NOMO-1 (cell line): ENCODE data around the gene EXOSC3.
"Not testable (repeated sequence)": the region's sequence is repeated elsewhere in the genome, so short reads cannot be mapped to it uniquely, and the experiment has no call there.

Source experiments
- DNase-seq, 2 experiments: peaks; one replicate each; lab custom pipeline; 2025; ENCODE audit not compliant: unreplicated experiment in 2 of 2; lab: John Stamatoyannopoulos, UW

EXOSC3 gene

GRCh38 chr9:37784616-37785483, at the start of gene EXOSC3:
EXOSC3 (minus strand) TSS chr9:37785064; CDS start chr9:37785044, 20 bp downstream.
- DNase-seq, result peak; percentile 62 to 74

DNA sequence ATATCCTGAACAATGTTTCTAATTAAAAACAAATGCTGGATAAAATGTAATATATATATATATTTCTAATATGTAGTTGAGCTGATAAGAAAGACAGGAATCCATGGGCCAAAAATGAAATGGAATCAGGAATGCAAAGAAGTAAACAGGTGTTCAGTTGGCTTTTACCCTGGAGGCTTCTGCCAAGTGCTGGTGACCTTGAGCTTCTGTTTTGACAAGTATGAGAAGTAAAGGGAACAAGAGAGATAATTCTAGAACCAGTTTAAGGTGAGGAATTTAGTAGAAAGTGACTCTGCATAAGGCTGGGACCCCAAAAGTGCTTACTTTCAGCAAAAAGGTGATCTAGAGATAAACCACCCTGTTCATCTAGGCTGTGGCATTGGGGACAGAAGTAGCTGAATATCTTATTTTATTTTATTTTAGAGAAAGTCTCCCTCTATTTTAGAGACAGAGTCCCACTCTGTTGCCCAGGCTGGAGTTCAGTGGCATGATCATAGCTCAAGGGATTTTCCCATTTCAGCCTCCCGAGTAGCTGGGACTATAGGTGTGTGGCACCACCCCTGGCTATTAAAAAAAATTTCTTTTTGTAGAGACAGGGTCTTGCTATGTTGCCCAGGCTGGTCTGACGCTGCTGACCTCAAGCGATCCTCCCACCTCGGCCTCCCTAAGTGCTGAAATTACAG, 42.8 kb upstream of the EXOSC3 start:
- DNase-seq, result no peak

DNA sequence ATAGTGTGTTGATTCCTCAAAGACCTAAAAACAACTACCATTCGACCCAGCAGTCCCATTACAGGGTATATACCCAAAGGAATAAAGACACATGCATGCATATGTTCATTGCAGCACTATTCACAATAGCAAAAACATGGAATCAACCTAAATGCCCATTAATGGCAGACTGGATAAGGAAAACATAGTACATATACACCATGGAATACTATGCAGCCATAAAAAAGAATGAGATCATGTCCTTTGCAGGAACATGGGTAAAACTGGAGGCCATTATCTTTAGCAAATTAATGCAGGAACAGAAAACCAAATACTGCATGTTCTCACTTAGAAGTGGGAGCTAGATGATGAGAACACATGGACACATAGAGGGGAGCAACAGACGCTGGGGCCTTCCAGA, 40.3 kb upstream of the EXOSC3 start:
- DNase-seq, result not testable (repeated sequence)

- DNase-seq, result no peak
Measured at GRCh38 chr9:37820142-37820541, 35.3 kb upstream of the EXOSC3 start.

- no peak for DNase-seq
Measured at GRCh38 chr9:37818849-37819248, 34.0 kb upstream of the EXOSC3 start.

DNA sequence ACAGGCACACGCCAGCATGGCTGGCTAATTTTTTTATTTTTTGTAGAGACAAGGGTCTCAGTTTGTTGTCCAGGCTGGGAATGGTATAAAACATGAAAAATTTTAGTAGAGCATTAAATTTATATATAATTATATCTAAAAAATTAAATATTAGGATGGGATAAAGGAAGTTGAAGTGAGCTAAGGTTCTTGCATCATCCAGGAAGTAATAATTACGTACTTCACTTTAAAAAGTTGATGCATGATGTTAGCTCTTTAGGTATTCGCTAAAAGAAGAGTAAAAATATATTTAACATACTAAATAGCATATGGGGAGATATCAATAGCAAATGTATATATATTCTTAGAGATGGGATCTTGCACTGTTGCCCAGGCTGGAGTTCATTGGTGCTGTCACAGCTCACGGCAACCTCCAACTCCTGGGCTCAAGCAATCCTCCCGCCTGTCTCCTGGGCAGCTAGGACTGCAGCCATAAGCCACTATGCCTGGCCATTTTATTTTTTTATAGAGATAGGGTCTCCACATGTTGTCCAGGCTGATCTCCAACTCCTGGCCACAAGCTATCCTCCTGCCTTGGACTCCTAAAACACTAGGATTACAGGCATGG, 28.0 kb upstream of the EXOSC3 start:
- no peak for DNase-seq

GRCh38 chr9:37811906-37812476, 27.1 kb upstream of the EXOSC3 start:
- DNase-seq, result no peak

DNA sequence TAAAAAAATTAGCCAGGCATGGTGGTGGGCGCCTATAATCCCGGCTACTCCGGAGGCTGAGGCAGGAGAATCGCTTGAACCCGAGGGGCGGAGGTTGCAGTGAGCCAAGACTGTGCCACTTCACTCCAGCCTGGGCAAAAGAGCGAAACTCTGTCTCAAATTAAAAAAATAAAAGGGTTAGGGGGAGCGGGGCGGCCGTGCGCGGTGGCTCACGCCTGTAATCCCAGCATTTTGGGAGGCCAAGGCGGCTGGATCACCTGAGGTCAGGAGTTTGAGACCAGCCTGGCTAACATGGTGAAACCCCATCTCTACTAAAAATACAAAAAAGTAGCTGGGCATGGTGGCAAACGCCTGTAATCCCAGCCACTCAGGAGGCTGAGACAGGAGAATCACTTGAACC, 24.8 kb upstream of the EXOSC3 start:
- not testable (repeated sequence) for DNase-seq

DNA sequence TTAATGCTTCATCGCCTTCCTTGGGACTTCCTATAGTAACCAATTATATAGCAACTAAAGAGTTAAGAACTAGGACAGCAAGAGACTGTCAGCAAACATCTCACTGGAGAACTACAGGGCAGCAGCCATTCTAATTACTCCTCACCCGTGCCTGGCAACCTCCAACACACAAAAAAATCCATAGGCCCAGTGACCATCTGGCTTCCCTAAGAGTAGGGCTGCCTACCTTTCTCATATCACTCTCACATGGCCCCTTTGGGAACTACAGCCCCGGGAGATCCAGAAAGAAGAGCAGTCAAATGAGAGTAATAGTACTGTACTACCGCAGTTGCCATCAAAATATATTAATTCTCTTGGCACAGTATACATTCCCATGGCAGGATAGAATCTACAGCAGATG, 21.4 kb upstream of the EXOSC3 start:
- DNase-seq, result no peak

DNA sequence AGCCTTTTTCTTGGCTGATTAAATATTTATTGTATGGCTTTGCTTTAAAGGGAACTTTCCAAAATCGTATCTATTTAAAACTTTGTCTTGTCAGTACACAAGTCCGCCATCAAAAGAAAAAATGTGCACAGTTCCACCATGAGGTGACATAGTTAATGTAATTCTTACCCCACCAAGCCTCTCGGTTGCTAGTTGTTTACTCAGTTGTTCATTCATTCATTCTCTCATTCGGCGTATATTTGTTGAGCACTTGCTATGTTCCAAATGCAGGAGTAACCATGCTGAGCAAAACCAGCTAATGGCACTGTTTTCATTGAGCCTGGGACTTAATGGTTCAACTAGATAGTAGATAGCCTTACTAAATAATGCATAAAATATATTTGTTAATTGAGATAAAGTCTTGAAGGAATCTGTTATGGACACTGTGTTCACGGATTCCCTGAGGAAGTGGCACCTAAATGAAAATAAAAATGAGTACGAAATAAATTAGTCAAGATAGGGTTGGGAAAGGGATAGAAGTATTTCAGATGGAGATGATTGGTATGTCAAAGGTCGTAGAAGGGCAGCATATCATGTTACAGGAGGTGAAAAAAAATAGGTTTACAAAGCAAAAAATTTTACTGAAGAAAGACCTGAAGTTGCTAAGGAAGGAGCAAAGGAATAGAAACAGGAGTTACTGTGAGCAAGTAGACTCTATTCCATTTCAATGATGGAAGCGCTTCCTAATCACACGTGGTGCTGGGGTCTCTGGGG, 17.3 kb upstream of the EXOSC3 start:
- DNase-seq, result no peak

- no peak for DNase-seq
Measured at GRCh38 chr9:37801287-37801850, 16.5 kb upstream of the EXOSC3 start.

GRCh38 chr9:37800631-37801286, 15.9 kb upstream of the EXOSC3 start, which contains the start of gene DCAF10:
DCAF10 (plus strand) TSS chr9:37800797; CDS start chr9:37800867, 70 bp downstream.
- DNase-seq, result peak; percentile 17 to 35

DNA sequence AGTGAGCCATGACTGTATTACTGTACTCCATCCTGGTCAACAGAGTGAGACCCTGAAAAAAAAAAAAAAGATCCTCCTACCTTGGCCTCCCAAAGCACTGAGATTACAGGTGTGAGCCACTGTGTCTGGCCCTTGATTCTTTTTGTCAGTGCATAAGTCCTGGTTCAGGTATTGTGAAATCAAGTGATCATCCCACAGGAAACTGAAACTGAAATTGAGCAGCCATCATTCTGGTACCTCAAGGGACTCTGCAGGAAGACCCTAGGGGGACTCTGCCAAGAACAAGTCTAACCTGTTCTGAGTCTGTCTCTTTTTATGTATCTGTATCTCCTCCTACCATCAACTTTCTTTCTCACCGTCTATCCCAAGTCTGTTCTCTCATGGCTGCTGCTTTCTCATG, 13.8 kb upstream of the EXOSC3 start:
- DNase-seq, result no peak

DNA sequence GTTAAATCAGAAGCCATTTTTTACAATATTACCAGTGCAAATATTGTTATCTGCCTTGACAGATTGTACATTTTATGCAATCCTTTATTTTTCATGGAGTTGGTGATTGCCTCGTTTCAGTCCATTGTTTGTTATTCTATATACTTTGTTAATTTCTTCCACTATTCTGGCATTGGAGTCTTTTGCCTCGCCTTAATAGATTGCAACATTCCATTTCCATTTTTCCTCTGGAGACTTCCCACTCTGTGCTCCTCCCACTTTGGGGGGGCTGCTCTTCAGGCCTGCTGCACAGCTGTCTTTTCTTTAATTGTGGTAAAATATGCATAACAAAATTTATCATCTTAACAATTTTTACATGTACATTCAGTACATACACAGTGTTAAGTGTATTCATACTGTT, 11.4 kb upstream of the EXOSC3 start:
- no peak for DNase-seq

GRCh38 chr9:37792122-37792521, 7.3 kb upstream of the EXOSC3 start:
- no peak for DNase-seq

DNA sequence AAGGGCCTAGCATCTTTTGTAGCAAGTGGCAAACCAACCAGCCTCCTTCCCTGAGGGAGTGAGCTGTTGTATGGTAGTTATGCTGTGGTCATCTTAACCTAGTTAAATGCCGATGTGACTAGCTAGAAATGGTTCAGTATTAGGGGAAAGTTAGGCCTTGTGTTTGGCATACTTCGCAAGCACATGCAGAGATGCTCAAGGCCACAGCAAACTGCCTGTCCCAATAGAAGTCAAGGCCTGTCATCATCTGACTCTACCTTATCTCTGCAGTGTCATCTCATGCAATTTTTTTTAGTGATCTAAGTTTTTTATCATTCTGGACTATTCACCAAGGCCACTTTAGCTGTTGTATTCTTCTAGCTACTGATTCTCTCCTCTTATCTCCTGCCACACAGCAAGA, 5.2 kb upstream of the EXOSC3 start:
- DNase-seq, result no peak

DNA sequence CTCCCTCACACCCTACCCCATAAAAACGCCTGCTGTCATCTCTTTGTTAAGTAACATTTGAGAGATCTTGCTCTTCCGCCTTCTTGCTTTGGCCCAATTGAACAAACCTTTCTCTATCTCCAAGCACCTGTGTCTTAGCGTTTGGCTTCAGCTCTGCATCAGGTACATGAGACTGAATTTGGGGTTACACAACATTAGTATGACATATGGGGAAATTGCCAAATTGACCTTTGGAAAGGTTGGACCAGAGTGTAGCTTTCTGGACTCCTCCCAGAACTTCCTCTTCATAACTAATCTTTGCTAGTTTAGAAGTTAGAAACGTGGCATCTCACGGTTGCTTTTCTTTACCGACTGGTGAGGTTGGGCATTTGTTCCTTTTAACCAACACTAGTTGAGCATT, 3.5 kb upstream of the EXOSC3 start:
- peak in 1 of 2 experiments; percentile 40 for DNase-seq

DNA sequence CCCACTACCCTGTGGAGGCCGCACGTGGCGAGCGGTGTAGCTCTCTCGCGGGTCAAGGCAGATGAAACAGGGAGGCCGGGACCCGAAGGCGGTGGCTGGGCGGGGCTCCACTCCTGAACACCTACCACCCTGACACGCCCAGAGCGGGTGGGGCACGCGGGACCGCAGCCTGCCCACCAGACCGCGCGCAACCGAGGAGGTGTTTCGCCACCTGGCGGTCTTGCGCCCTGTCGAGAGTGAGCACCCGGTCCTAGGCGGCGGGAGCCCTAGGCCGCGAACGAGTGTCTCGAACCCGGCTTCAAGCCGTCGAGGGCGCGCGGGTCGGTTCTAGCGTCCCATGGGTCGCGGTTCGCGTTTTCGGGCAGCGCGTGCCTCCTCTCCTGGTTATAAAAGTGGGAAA, 2.2 kb upstream of the EXOSC3 start:
- no peak for DNase-seq

GRCh38 chr9:37784291-37784615, 611 bp downstream of the EXOSC3 start:
- no peak for DNase-seq

- DNase-seq, result no peak
Measured at GRCh38 chr9:37778534-37778933, 6.3 kb downstream of the EXOSC3 start.
